Measurements from ENCODE around the gene SNX32. TPM values are rescaled to one million over a fixed set of nuclear protein-coding genes. Genes with fewer than 3 reads are reported as not detected.

SNX32 gene
- total RNA-seq, 6 experiments from 2014 or later, result not detected

DNA sequence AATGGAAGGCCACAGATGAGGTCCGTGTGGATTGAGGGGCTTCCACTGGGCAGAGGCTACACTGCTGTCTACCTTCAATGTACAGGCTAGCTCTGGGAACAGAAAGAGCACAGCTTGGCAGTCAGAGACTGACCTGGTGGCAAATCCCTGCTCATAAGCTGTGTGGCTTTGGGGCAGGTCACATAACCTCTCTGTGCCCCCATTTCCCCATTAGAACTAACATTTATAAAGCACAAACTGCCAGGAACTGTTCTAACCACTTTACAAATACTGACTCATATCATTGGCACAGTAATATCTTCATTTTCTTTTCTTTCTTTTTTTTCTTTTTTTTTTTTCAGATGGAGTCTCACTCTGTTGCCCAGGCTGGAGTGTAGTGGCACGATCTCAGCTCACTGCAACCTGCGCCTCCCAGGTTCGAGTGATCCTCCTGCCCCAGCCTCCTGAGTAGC lies 63.3 kb downstream of the SNX32 start:
- peaks cover 72% of the 10 kb centered on the region for H3K27me3 Mint-ChIP-seq (ENCODE audit: insufficient read depth)
- DNase-seq, result no peak
- H3K27ac Mint-ChIP-seq, result peak overlapping the region; percentile 99
- H3K9me3 Mint-ChIP-seq, result peaks cover 18% of the 10 kb centered on the region
- peak overlapping the region; percentile 97 for H3K4me3 Mint-ChIP-seq
- H3K4me1 Mint-ChIP-seq (ENCODE audit: low read depth), result peaks cover 70% of the 10 kb centered on the region
- H3K36me3 Mint-ChIP-seq (ENCODE audit: low read depth), result peaks cover 59% of the 10 kb centered on the region
- TF ChIP-seq, protein P1, sequence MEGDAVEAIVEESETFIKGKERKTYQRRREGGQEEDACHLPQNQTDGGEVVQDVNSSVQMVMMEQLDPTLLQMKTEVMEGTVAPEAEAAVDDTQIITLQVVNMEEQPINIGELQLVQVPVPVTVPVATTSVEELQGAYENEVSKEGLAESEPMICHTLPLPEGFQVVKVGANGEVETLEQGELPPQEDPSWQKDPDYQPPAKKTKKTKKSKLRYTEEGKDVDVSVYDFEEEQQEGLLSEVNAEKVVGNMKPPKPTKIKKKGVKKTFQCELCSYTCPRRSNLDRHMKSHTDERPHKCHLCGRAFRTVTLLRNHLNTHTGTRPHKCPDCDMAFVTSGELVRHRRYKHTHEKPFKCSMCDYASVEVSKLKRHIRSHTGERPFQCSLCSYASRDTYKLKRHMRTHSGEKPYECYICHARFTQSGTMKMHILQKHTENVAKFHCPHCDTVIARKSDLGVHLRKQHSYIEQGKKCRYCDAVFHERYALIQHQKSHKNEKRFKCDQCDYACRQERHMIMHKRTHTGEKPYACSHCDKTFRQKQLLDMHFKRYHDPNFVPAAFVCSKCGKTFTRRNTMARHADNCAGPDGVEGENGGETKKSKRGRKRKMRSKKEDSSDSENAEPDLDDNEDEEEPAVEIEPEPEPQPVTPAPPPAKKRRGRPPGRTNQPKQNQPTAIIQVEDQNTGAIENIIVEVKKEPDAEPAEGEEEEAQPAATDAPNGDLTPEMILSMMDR (IDR thresholded peaks at IDR 0.05), result no peak

DNA sequence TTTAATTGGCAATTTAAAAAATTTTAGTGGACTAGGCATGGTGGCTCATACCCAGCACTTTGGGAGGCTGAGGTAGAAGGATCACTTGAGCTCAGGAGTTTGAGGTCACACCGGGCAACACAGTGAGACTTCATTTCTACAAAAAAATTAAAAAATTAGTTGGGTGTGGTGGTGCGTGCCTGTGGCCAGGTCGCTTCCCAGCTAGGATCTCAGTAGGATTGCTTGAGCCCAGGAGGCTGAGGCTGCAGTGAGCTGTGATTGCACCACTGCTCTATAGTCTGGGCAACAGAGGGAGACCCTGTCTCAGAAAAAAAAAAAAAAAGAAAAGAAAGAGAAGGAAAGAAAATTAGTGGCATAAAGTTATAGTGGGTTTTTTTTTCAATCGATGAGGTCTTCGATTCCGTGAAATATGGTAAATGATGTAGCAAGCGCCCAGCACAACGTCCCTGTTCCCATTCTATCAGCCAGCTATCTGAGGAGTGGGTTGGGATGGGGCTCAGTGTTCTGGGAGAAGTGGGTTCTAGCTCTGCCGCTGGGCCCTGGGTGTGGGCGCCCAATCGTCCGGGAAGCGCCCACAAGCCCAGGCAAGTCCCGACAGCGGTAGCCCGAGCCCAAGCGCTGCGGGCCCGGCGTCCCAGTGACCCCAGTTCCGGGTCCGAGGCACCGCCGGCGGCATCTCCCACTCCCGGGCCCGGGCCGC lies 65.0 kb downstream of the SNX32 start:
- DNase-seq, result no peak
- Mint-ChIP-seq H3K4me1 (ENCODE audit: low read depth) (peaks cover 70% of the 10 kb centered on the region), H3K27me3 (ENCODE audit: insufficient read depth) (peaks cover 54% of the 10 kb centered on the region), H3K27ac (peak overlapping the region; percentile 99), H3K9me3 (peaks cover 18% of the 10 kb centered on the region), H3K36me3 (ENCODE audit: low read depth) (peaks cover 47% of the 10 kb centered on the region), H3K4me3 (peak overlapping the region; percentile 97)
- TF ChIP-seq, protein P1 (IDR thresholded peaks at IDR 0.05), result no peak

DNA sequence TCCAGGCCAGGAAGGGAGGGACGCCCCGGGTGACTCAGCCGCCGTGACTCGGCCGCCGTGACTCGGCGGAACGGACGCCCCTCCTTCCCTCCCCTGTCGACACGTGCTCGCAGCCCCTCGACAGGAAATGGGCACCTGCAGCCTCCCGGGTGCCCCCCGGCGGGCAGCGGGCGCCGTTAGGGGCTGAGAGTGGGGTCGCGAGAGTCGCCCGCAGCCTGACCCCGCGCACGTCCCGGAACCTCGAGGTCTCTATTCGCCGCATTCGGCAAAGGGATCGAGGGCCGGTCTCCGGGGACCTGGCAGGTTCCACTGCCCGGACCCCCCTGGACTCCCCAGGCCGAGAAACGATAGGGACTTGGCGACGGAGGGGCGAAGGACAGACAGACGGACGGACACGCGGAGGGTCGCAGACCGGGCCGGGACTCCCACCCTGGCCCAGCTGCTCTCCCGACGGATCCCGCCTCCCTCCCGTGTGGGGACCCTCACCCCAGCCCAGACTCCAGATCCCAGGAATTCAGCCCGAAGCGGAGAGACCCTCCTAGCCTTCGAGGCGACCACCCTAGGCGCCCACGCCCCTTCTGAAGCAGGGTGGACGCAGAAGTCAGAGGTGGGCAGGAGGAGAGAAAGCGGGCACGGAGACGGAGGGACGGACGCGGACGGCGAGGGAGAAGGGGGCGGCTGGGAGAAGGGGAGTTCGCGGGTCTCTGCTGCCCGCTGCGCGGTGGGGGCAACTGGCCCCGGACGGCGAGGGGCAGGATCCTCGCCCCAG lies 65.8 kb downstream of the SNX32 start:
- TF ChIP-seq, protein P1 (IDR thresholded peaks at IDR 0.05), result peak; percentile 33; the same call in 1 of the 2 replicates
- Mint-ChIP-seq H3K27ac (peak overlapping the region; percentile 95), H3K27me3 (ENCODE audit: insufficient read depth) (peaks cover 47% of the 10 kb centered on the region), H3K4me1 (ENCODE audit: low read depth) (peaks cover 68% of the 10 kb centered on the region), H3K4me3 (peak overlapping the region; percentile 97), H3K36me3 (ENCODE audit: low read depth) (peaks cover 40% of the 10 kb centered on the region), H3K9me3 (peaks cover 12% of the 10 kb centered on the region)
- DNase-seq, result peak; percentile 77

DNA sequence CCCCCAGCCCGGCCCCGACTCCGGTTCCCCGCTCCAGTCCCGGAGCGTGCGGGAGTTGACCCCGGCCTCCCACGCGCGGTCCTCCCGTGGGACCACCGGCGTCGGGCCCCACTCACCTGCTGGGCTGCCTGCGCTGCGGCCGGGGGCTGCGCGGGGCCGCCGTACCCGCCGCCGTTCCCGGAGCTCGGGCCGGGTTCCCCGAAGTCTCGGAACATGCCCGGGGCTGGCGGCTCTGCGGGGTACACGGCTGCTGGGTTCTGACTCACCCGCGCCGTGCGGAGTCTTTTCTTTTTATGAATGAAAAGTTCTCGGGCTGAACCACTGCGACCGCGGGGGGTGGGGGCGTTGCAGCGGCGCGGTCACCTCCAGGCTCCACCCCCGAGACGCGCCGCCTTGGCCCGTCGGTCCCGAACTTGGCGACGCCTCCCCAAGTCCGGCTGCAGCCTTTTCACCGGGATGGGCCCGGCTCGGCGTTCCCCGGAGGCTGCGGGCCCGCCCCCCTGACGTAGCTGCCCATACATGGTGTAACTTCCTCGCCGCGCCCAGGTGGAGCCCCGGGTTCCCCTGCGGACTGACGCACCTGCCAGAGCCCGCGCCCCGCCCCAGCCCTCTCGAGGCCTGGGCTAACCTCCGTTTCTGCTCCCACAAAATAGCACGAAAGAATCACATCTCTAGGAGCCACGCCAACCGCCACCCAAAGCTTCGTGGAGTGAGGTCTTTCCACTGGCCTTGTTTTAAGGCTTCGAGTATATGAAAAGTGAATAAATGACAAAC lies 66.5 kb downstream of the SNX32 start, which contains the start of gene FOSL1:
TSS of gene FOSL1 (minus strand) at position 264 of the 774 bp plus-strand sequence. CDS start at position 215, 49 bp downstream.
- peaks cover 63% of the 10 kb centered on the region for H3K4me1 Mint-ChIP-seq (ENCODE audit: low read depth)
- H3K36me3 Mint-ChIP-seq (ENCODE audit: low read depth), result peaks cover 34% of the 10 kb centered on the region
- peaks cover 40% of the 10 kb centered on the region for H3K27me3 Mint-ChIP-seq (ENCODE audit: insufficient read depth)
- peak within 1 kb of the TSS; percentile 95 for H3K27ac Mint-ChIP-seq
- TF ChIP-seq, protein P1 (IDR thresholded peaks at IDR 0.05), result no peak; the same call in 1 of the 2 replicates
- H3K4me3 Mint-ChIP-seq, result peak within 1 kb of the TSS; percentile 97
- DNase-seq, result peak; percentile 96
- H3K9me3 Mint-ChIP-seq, result peaks cover 12% of the 10 kb centered on the region

DNA sequence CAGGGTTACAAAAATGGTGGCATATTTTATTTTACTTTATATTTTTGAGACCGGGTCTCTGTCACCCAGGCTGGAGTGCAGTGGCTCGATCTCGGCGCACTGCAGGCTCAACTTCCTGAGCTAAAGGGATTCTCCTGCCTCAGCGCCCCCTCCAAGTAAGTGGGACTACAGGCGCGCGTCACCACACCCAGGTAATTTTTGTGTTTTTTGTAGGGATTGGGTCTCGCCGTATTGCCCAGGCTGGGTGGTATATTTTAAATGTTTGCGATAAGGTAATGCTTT lies 67.1 kb downstream of the SNX32 start:
- peaks cover 29% of the 10 kb centered on the region for H3K36me3 Mint-ChIP-seq (ENCODE audit: low read depth)
- TF ChIP-seq, protein P1 (IDR thresholded peaks at IDR 0.05), result no peak
- H3K27ac Mint-ChIP-seq, result peak overlapping the region; percentile 95
- peak overlapping the region; percentile 67 for H3K4me3 Mint-ChIP-seq
- H3K9me3 Mint-ChIP-seq, result peaks cover 12% of the 10 kb centered on the region
- H3K27me3 Mint-ChIP-seq (ENCODE audit: insufficient read depth), result peaks cover 35% of the 10 kb centered on the region
- peaks cover 58% of the 10 kb centered on the region for H3K4me1 Mint-ChIP-seq (ENCODE audit: low read depth)
- DNase-seq, result no peak
